Cardiac fibroblast (primary cell): ENCODE results near the gene CSF2.

Source experiments
- DNase-seq, 2 donors: peaks; one replicate each; pipeline versions ENCODE4 v3.0.0 to v3.0.0-alpha.2; 2010; ENCODE audit warnings: low read depth in 2 of 2
- H3K4me3 ChIP-seq, 2 donors: replicated peaks in 1 of 2; 1 replicate in 1 of 2; 2 replicates in 1 of 2; pipeline ENCODE4 v1.5.1; 2011; ENCODE audit warnings: low read depth in 2 of 2, low read length in 2 of 2, mild to moderate bottlenecking in 2 of 2, moderate library complexity in 1 of 2
- TF ChIP-seq, protein P1 (sequence below): IDR thresholded peaks from one replicate; pipeline ENCODE4 v1.5.1; 2011; ENCODE audit warnings: low read depth, mild to moderate bottlenecking, low read length, inconsistent platforms

The CSF2 gene

DNA sequence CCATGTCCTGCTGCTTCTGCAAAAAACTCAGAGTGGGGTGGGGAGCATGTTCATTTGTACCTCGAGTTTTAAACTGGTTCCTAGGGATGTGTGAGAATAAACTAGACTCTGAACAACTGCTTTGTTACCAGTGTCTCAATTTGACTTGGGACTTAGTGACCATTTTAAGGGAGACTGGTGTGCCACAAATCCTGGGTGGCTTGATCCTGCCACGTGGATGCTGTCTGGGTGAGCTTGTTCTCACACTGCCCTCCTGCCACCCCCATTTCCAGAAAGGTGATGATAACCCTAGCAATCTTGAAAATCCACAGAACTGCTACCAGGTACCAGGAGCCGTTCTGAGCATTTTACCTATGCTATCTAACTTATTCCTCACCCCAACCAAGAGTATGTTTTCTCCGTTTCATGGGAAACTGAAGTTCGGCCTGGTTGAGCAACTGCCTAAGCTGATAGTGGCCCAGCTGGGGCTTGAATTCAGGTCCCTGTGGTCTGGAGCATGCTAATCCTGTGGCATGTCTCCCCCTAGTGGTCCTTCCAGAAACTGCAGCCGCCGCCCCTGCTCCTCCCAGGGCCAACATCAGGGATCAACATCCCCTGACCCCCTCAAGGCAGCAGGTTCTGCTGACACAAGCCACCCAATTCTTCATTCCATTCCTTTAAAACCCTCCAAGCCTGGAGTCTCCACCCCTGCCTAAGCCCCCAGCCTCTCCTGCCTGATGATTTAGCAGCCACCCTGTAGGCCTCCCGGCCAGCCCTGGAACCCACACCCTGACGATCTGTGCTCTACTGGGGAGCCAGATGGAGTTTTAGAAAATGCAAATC lies 10.3 kb upstream of the CSF2 start:
- TF ChIP-seq, protein P1, sequence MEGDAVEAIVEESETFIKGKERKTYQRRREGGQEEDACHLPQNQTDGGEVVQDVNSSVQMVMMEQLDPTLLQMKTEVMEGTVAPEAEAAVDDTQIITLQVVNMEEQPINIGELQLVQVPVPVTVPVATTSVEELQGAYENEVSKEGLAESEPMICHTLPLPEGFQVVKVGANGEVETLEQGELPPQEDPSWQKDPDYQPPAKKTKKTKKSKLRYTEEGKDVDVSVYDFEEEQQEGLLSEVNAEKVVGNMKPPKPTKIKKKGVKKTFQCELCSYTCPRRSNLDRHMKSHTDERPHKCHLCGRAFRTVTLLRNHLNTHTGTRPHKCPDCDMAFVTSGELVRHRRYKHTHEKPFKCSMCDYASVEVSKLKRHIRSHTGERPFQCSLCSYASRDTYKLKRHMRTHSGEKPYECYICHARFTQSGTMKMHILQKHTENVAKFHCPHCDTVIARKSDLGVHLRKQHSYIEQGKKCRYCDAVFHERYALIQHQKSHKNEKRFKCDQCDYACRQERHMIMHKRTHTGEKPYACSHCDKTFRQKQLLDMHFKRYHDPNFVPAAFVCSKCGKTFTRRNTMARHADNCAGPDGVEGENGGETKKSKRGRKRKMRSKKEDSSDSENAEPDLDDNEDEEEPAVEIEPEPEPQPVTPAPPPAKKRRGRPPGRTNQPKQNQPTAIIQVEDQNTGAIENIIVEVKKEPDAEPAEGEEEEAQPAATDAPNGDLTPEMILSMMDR, result peak; percentile 98
- H3K4me3 ChIP-seq, result no peak overlapping the region
- DNase-seq, result peak; percentile 80 to 88

DNA sequence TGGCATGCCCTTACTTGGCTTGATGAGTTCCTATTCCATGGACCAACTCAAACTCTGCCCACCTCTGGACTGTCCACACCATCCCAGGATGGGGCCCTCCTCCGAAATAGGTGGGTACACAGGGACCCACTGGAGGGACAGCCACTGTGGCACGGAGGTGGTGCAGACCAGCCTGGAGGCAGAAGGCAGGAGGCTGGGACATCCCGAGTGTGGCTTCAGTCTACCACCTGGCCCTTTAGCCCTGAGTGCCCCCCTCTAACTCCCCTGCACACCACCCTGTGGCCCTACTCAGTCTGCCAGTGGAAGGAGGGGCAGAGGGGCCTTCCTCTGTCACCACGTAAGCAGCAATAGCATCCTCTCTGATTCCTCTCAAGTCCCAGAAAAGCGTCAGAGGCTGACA lies 9.4 kb upstream of the CSF2 start:
- DNase-seq, result no peak
- TF ChIP-seq, protein P1, result no peak
- H3K4me3 ChIP-seq, result no peak overlapping the region

DNA sequence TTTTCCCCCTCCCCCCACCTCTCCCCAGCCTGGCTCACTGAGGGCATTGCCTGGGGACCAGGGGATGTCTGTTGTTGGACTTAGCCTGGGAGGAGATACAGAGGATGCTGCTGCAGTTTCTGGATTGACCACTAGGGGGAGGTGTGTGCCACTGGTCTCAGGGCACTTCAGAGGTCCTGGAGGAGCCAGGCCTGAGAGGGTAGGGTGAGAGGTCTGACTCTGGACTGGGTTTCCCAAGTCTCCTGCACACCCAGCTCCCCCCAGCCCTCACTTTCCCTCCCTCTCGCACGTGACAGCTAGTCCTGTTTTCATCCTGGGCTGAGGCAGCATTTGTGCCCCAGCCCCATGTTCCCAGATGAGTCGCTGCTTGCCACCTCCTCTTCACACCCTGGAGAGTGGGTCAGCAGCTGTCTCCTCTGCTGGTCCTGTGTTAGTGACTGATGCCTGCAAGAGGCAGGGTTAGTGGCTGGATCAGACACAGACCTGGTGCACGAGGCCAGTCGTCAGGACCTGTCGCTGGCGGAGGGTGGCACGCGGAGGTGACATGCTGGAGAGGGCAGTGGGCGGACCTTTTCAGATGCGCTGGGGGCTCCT lies 8.8 kb upstream of the CSF2 start:
- TF ChIP-seq, protein P1, result peak; percentile 99
- peak; percentile 80 to 88 for DNase-seq
- no peak overlapping the region for H3K4me3 ChIP-seq

DNA sequence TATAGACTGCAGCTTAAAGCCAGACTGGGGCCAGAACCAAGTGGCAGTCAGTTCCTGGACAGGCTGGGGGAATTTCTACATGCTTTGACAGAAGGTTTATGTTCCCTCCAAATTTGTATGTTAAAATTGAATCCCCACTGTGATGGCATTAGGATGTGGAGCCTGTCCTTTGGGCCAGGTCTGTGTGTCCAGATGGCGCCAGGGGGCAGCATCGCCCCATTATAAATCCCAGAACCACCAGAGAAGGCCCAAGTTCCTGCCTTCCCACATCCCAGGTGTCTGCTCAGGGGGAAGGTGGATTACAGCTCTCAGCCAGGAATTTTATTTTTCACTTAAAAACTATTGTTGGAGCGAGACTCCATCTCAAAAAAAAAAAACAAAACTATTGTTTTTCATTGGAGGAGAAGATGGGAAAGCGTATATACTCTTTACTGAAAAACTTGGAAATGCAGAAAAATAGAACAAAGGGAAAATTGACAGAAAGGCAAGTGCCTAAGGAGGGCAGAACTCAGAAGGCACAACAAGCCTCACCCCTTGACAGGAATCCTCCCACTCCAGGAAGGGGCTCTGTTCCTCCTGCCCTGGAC lies 8.1 kb upstream of the CSF2 start:
- no peak overlapping the region for H3K4me3 ChIP-seq
- TF ChIP-seq, protein P1, result peak; percentile 71
- peak; percentile 77 to 85 for DNase-seq

DNA sequence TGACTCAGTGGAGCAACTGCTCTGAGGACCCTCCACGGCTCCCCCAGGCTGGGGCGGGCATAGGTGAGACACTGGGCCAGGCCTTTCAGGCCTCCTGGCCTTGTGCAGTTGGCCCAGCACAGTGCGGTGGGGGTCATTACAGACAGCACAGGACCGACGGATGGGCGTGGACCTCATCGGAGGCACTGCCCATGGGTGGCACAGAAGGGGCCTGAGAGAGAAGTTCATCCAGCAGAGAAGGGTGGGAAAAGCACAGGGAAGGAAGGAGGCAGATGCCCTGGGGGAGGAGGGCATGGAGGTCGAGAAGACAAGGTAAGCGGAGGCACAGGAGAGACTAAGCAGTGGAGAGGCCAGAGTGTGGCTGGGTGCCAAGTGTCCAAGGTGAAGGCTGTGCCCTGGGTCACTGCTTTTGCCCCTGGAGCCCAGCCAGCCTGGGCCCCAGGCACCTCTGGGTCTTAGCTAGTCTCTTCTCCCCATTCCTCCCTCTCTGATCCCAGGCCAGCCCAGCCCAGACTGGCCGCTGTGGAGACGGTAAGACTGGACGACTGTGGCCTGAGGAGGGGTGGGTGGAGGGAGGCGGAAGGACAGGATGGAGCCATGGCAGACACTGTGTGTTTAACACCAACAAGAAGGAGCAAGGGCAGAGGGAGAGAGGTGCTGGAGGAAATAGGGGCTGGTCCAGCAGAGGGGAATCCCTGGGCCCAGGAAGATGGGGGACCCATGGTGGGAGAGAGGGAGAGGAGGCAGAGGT lies 7.5 kb upstream of the CSF2 start:
- no peak for DNase-seq
- H3K4me3 ChIP-seq, result no peak overlapping the region
- TF ChIP-seq, protein P1, result no peak

DNA sequence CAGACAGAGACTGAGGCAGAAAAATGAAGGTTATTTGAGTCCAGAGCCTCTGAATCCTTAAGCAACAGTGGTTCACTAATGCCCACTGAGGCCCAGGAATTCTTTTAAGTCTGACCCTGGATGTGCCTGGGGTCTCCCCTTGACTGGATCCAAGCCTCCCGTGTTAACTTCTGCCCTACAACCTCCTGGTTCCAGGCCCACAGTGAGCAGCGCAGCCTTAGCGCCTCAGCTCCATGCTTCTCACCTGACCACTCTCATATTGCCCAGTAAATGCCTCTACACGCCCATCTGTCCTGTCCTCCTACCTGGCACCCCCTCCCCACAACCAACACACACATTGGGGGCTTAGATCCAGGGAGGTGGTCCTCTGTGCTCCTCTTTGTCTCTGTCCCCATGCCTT lies 6.7 kb upstream of the CSF2 start:
- no peak overlapping the region for H3K4me3 ChIP-seq
- TF ChIP-seq, protein P1, result no peak
- no peak for DNase-seq
